AG04449 (cell line): ENCODE measurements around the gene SOX6.
A peak's percentile ranks its signal among the peaks of the same experiment; 100 is the strongest.

ENCODE experiments used
- CTCF ChIA-PET: fragments of 350-600 bp; formaldehyde crosslinking; extraction: SDS; loops from one replicate; lab custom pipeline; 2021; ENCODE audit warnings: antibody characterized with exemption; lab: Yijun Ruan, JAX
- POLR2A ChIA-PET: fragments of 400-600, 350-600 bp; formaldehyde crosslinking; extraction: SDS; loops from one replicate; lab custom pipeline; 2020; ENCODE audit warnings: antibody characterized with exemption, inconsistent platforms; lab: Yijun Ruan, JAX
- DNase-seq: peaks from one replicate; pipeline ENCODE4 v3.0.0-alpha.2; 2010; ENCODE audit warnings: low read depth, low spot score
- H3K4me3 ChIP-seq: 2 replicates; pipeline ENCODE4 v1.5.1; 2011; ENCODE audit warnings: low read depth, mild to moderate bottlenecking, control low read depth, low read length
- CTCF ChIP-seq: IDR thresholded peaks from one replicate; pipeline ENCODE4 v1.5.1; 2011; ENCODE audit warnings: mild to moderate bottlenecking, moderate library complexity, low read length, control low read depth, inconsistent platforms; ENCODE audit not compliant: insufficient read depth; ENCODE audit errors: missing control alignments

SOX6 gene

GRCh38 chr11:16110886-16111285 lies 245.5 kb downstream of the SOX6 start:
- no peak for TF ChIP-seq CTCF
- DNase-seq, result no peak
- ChIA-PET POLR2A (no interaction called here), CTCF (interaction anchor here (1.6 kb wide), 1 partner anchor 25 kb away, joined by 4 read pairs; no protein-coding TSS in a partner anchor)
- no peak overlapping the region for H3K4me3 ChIP-seq

GRCh38 chr11:16099343-16099900 lies 256.9 kb downstream of the SOX6 start:
- no peak for TF ChIP-seq CTCF
- H3K4me3 ChIP-seq, result no peak overlapping the region
- DNase-seq, result peak; percentile 7
- POLR2A ChIA-PET, result no interaction called here
- CTCF ChIA-PET, result interaction anchor here (0.6 to 2.0 kb wide), 4 partner anchors 26 to 514 kb away, joined by 3 to 6 read pairs (median 4); no protein-coding TSS in a partner anchor

- CTCF ChIA-PET, result interaction anchor here (2.0 kb wide), 1 partner anchor 515 kb away, joined by 6 read pairs; no protein-coding TSS in a partner anchor
Observed at GRCh38 chr11:16098526-16099205, 257.7 kb downstream of the SOX6 start.

GRCh38 chr11:16097543-16097942 lies 258.8 kb downstream of the SOX6 start:
- ChIA-PET POLR2A (no interaction called here), CTCF (interaction anchor here (1.3 kb wide), 1 partner anchor 8 kb away, joined by 3 read pairs; no protein-coding TSS in a partner anchor)
- DNase-seq, result no peak
- no peak for TF ChIP-seq CTCF
- H3K4me3 ChIP-seq, result no peak overlapping the region

More at GRCh38 chr11:16098526-16099205, 257.7 kb downstream of the SOX6 start:
- TF ChIP-seq CTCF, result no peak
- no peak overlapping the region for H3K4me3 ChIP-seq
- no peak for DNase-seq
- POLR2A ChIA-PET, result no interaction called here

GRCh38 chr11:16096336-16096735 lies 260.0 kb downstream of the SOX6 start:
- CTCF ChIA-PET, result interaction anchor here (1.3 kb wide), 1 partner anchor 9 kb away, joined by 3 read pairs; no protein-coding TSS in a partner anchor
- no peak for DNase-seq
- H3K4me3 ChIP-seq, result no peak overlapping the region
- no peak for TF ChIP-seq CTCF
- POLR2A ChIA-PET, result no interaction called here

GRCh38 chr11:16095756-16096155 lies 260.6 kb downstream of the SOX6 start:
- TF ChIP-seq CTCF, result no peak
- POLR2A ChIA-PET, result no interaction called here
- CTCF ChIA-PET, result no interaction called here
- DNase-seq, result no peak
- no peak overlapping the region for H3K4me3 ChIP-seq
